GM19395 (cell line): ENCODE data around the gene PLEKHG4B.
"Not testable (repeated sequence)": the region's sequence is repeated elsewhere in the genome, so short reads cannot be mapped to it uniquely, and the experiment has no call there.

Source experiments
- ATAC-seq: cut with Tn5 transposase; IDR thresholded peaks from one replicate; pipeline ENCODE4 v1.9.1; 2021; ENCODE audit warnings: mild to moderate bottlenecking, moderate library complexity; ENCODE audit not compliant: unreplicated experiment

PLEKHG4B gene

GRCh38 chr5:197892-198489, 106.0 kb downstream of the PLEKHG4B start:
- no peak for ATAC-seq

- no peak for ATAC-seq
These were observed 106.7 kb downstream of the PLEKHG4B start for GRCh38 chr5:198516-199196.

DNA sequence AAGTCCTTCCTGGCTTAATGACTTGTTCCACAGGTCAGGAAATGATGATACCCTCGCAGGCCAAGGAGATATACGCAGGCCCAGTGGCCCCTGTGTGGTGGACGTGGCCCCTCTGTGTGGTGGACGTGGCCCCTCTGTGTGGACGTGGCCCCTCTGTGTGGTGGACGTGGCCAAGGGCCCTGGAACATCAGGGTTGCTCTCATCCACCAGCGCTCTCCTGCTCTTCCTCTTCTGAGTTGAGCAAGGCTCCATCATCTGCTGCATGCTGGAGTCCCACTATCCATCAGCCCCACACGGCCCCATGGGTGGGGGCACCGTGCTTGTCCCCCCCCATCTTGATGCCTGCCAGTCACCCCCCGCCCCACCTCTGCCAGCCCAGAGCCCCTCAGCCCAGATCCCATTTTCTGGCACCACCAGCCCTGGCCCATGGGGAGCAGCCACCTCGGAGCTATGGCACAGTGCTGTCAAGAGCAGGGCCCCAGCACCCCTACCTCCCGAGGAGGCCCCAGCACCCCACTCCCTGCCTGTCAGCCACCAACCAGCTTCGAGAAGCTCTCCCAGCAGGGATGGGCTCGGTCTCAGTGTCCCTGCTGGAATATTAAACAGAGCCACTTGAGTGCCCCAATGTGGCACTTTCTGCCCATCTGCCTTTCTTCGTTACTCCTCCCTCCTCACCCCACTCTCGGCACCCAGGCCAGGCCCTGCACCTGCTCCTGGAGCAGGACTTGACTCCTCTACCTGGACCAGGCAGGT, 107.4 kb downstream of the PLEKHG4B start:
- no peak for ATAC-seq

DNA sequence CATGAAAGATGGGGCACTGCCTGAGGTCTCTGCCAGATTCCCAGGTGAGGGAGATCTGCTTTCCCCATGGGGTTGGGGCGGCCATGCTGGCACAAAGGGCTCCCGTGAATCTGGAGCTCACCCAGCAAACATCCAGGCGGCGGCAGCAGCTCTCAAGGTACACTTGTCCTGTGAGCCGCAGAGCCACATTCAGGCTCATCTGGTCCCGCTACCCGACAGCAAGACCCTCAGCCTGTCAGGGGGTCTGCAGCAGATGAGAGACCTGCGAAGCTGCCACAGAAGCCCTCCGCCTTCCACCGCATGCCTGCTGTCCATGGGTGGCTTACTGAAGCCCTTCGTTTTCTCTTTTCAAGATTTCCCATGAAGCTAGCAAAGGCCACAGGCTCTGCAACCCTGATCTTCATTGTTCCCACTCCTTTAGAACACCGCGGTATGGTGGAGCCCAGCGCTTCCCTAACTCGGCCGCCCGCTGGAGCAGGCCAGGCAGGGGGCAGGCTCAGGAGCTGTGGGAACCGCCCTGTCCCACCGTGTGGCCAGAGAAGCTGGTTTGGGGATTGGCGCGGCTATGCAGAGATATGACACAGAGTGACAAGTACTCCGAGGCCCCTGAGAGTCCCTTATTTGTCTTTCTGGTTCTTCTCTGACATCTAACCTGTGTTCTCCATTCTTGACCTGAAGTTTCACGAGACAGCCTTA, 108.1 kb downstream of the PLEKHG4B start:
- no peak for ATAC-seq

DNA sequence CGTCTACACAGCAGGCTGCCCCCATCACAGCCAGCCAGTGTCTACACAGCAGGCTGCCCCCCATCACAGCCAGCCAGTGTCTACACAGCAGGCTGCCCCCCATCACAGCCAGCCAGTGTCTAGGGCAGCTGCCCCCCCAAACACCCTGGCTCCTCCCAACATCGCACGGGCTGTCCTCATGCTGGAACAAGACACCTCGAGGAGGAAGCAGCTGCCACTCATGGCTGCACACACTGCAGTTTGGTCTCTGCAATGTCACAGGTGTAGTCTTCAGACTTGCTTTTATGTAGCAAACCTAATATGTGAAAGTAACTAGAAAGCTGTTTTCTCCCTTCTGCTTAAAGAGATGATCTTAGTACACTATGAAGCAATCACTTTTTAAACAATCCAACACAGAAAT, 109.0 kb downstream of the PLEKHG4B start:
- no peak for ATAC-seq

DNA sequence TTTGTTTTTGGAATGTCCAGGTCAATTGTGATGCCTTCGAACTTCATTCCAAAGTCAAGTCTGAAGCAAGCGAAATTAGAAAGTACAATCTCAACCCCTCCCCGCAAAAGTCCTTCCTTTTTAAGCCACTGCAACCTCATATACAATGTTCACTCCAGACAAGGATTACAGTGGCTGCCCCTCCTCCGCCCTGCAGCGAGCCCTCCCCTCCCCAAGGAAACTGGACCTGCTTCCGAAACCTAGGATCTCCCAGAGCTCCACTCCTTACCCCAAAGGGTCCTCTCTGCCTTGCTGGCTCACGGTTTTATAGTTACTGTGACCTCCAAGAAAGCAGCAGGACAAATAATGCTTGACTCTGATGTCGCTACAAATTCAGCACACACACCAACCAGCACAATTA, 109.7 kb downstream of the PLEKHG4B start:
- ATAC-seq, result no peak

GRCh38 chr5:203246-203930, 111.4 kb downstream of the PLEKHG4B start:
- ATAC-seq, result no peak

GRCh38 chr5:204001-204400, 112.0 kb downstream of the PLEKHG4B start:
- ATAC-seq, result no peak

- ATAC-seq, result no peak
These were observed 112.5 kb downstream of the PLEKHG4B start for GRCh38 chr5:204462-204861.

- no peak for ATAC-seq
These were observed 113.2 kb downstream of the PLEKHG4B start for GRCh38 chr5:204966-205670.

GRCh38 chr5:206406-206805, 114.4 kb downstream of the PLEKHG4B start:
- no peak for ATAC-seq

DNA sequence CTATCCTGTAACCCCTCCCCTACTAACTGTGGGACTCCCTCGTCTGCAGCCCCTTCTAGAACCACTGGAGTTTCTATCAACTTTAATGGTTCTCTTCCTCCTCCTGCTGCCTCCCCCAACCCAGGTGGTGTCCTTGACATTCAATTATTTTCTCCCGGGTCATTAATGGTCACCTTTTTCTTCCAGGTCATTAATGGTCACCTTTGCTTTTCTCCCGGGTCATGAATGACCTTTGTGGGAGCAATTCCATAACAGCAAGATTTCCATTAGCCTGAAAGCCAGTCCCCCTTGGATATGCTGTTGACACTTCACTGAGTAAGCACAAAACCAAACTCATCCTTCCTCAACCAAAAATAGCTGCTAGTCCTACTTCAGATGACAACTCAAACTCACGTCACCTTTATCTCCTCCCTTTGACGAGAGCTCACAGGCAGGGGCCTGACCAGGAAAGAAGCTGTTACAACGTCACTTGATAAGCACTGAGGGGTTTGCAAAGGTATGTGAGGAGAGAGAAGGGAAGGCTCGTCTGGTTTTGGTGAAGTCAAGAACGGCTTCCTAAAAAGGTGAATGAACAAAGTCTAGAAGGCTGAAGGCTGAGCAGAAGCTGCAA, 115.1 kb downstream of the PLEKHG4B start:
- no peak for ATAC-seq

DNA sequence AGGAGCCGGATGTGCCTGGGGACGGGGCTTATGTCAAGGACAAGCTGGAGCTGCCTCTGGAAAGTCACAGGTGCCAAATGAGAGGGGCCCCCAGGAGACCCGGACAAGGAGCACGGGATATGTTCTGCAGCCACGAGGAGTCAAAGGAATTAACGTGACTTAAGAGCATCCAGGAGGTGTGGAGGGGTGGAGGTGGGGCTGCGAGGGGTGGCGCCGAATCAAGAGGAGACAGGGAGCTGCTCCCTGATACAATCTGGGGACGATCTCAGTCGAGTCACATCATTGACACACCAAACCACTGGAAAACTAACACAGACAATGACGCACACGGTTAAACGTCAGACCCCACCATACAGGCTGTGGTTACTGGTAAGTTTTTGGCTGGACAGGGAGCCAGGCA, 115.6 kb downstream of the PLEKHG4B start:
- ATAC-seq, result no peak

DNA sequence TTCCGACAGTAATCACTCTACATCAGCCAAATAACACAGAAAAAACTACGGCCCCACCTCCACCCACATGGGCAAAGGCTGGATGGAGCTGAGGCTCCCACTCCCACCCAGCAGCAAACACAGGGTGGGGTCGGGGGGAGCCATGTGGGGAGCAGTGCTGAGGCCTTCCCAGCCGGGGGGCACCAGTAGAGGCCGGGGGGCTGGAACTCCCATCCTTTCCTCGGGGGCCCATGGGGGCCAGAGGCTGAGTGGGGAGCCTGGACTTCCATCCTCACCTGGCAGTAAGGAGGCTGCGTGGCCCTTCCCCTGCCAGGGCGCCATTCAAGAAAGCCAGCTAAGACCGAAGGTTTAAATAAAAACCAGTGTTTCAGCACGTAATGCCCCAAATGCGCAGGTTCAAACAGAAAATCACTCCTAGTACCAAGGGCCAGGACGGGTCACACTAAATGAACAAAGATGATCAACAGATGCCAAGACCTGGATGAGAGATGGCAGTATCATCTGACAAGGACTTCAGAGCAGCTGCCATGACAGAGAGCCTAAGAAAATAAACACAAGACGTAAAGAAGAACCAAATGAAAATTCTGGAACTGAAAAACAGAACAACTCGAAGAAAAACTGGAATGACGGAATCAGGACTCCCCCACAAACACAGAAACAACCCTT, 116.6 kb downstream of the PLEKHG4B start:
- ATAC-seq, result no peak

- no peak for ATAC-seq
These were observed 121.9 kb downstream of the PLEKHG4B start for GRCh38 chr5:213803-214395.

DNA sequence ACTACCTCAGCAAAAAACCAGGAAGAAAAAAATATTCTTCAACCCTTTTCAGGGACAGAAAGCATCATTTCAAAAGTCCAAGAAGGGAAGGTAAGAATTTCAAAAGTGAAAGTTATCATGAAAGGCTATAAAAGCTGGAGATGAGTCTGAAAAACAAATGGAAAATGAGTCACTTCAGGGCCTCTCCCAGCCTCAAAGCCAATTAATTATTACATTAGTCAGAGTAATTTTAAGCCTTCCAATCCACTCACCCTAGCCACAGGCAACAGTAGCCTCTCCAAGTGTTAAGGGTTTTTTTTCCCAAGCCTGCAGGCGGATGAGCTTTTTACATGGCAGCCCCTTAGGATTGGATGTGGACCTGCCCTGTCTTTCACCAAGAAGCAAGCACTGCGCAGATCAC, 123.3 kb downstream of the PLEKHG4B start:
- ATAC-seq, result not testable (repeated sequence)

DNA sequence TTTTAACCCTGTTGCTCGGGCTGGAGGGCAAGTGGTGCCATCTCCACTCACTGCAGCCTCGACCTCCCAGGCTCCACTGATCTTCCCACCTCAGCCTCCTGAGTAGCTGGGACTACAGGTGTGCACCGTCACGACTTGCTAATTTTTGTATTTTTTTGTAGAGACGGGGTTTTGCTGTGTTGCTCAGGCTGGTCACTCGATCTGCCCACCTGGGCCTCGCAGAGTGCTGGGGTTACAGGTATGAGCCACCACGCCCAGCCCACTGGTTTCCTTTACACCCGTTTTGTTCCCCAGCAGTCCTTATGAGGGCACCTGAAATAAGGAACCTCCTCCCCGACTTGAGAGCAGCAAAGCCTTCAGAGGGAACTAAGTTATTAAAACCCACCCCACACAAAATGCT, 124.1 kb downstream of the PLEKHG4B start:
- ATAC-seq, result not testable (repeated sequence)

- peak; percentile 68 for ATAC-seq
These were observed 125.8 kb downstream of the PLEKHG4B start, which contains the start of the genes CCDC127 and SDHA for GRCh38 chr5:217494-218456. Gene CCDC127 (minus strand): TSS chr5:218153. CDS start chr5:216849, 1,304 bp downstream. Gene SDHA (plus strand): TSS chr5:218320. CDS start chr5:218356, 36 bp downstream.
